NCI-H345 treated with DMSO at 0.1 percent for 48 hours (cell line): Measurements from ENCODE around the gene NPY1R.

Experiments used
- DNase-seq: peaks from one replicate; lab custom pipeline; 2025; ENCODE audit not compliant: unreplicated experiment; lab: John Stamatoyannopoulos, UW

The NPY1R gene

DNA sequence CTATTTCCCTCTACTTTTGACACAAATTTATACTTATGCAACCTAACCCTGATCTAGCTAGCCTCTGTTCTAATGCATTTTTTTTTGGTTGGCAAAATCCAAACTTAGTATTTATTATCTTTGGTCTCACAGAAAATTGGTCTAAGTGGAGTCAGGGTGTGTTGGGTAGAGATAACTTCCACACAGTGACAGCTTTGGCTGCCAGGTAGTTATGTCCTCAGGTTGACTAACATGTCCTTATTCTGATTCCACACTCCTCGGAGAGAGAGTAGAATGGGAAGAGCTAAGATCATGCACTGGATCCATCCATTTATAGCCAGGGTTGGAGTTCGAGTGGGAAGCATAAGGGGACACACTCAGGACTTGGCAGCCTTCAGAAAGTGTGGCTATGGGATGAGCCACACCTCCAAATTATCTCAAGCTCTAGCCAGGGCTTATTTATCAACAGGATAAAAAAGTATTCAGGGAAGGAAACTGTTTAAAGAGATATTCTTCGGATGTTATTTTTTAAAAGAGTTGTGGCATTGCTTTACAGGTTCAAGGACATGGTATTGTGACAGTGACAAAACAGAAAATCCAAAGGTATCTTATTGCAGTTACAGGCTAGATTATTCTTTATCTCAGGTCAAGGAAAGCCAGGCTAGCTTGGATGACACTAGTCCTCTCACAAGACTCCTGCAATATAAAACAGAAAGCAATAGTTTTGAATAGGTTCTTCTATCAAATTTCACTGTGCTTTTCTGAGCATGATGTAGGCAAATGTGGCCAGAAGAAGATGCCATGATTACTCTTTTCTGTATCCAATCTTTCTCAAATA, 51.5 kb downstream of the NPY1R start:
- no peak for DNase-seq

DNA sequence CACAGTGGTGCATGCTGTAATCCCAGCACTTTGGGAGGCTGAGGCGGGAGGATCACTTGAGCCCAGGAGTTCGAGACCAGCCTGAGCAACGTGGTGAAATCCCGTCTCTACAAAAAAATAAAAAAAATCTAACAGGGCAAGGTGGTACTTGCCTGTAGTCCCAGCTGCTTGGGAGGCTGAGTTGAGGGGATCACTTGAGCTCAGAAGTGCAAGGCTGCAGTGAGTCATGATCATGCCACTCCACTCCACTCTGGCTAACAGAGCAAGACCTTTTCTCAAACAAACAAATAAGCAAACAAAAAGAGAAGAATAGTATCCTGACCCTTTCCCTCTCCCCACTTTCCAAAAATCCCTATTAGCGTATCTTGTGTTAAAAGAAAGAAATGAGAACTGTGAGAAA, 52.7 kb downstream of the NPY1R start:
- no peak for DNase-seq

- DNase-seq: no peak
These were observed 57.5 kb downstream of the NPY1R start for GRCh38 chr4:163274861-163275260.
